PC-3 (cell line): ENCODE results near the gene ZP1.

Source experiments
- EZH2 ChIP-seq: fragments of 300-600 bp; sonication (generic); IDR thresholded peaks from one replicate; pipeline ENCODE4 v1.6.1; 2017; ENCODE audit warnings: antibody characterized with exemption, mild to moderate bottlenecking, low read length; ENCODE audit not compliant: unreplicated experiment
- TF ChIP-seq, protein P1 (sequence below): fragments of 300-600 bp; sonication (generic); conservative IDR thresholded peaks from 2 replicates; pipeline ENCODE4 v1.5.1; 2017; ENCODE audit warnings: antibody characterized with exemption, low read depth, mild to moderate bottlenecking, low read length

DNA sequence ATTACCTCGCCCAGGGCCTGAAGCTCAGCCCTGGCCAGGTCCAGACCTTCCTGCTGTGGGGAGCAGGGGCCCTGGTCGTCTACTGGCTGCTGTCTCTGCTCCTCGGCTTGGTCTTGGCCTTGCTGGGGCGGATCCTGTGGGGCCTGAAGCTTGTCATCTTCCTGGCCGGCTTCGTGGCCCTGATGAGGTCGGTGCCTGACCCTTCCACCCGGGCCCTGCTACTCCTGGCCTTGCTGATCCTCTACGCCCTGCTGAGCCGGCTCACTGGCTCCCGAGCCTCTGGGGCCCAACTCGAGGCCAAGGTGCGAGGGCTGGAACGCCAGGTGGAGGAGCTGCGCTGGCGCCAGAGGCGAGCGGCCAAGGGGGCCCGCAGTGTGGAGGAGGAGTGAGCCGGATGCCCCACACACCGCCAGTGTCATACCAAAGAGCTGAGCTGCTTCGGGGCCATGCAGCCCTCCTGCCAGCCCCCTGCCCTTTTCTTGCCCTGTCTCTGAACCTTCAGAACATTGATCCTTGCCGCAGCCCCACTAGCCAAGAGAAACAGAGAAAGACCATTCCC, 54.5 kb downstream of the ZP1 start:
- TF ChIP-seq, protein P1, sequence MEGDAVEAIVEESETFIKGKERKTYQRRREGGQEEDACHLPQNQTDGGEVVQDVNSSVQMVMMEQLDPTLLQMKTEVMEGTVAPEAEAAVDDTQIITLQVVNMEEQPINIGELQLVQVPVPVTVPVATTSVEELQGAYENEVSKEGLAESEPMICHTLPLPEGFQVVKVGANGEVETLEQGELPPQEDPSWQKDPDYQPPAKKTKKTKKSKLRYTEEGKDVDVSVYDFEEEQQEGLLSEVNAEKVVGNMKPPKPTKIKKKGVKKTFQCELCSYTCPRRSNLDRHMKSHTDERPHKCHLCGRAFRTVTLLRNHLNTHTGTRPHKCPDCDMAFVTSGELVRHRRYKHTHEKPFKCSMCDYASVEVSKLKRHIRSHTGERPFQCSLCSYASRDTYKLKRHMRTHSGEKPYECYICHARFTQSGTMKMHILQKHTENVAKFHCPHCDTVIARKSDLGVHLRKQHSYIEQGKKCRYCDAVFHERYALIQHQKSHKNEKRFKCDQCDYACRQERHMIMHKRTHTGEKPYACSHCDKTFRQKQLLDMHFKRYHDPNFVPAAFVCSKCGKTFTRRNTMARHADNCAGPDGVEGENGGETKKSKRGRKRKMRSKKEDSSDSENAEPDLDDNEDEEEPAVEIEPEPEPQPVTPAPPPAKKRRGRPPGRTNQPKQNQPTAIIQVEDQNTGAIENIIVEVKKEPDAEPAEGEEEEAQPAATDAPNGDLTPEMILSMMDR = no peak
- no peak for TF ChIP-seq EZH2
